HCT116 (cell line): ENCODE data around the gene NMRAL1. TPM values are rescaled to one million over a fixed set of nuclear protein-coding genes. Genes with fewer than 3 reads are reported as not detected.

Experiments used
- ATAC-seq: fragments of 200-7000 bp; cut with Tn5 transposase; 2 replicates; pipeline ENCODE4 v1.9.1; 2020; ENCODE audit warnings: mild to moderate bottlenecking, moderate library complexity
- BruUV-seq: library from RNA; stranded (reverse); fragments of 400-500 nt; replicated peaks from 2 replicates; lab custom pipeline; 2021; lab: Mats Ljungman, UMichigan
- CTCF ChIA-PET: fragments of 300-600 bp; sonication (Branson Sonifier 250); formaldehyde crosslinking; loops from one replicate; lab custom pipeline; 2021; ENCODE audit warnings: antibody characterized with exemption; lab: Charles Lee
- POLR2A ChIA-PET: fragments of 300-600, 350-600 bp; sonication (Branson Sonifier 250); formaldehyde crosslinking; loops from one replicate; lab custom pipeline; 2021; ENCODE audit warnings: antibody characterized with exemption; lab: Charles Lee
- RAD21 ChIA-PET, 2 experiments: fragments of 300-600 bp; sonication (Branson Sonifier 250); formaldehyde crosslinking; loops; one replicate each; lab custom pipeline; 2023; ENCODE audit warnings: low total read pairs in 2 of 2; ENCODE audit not compliant: uncharacterized antibody in 2 of 2, unreplicated experiment in 2 of 2, low non-redundant PET in 1 of 2; lab: Charles Lee
- DNase-seq: peaks from one replicate; pipeline ENCODE4 v3.0.0-alpha.2; 2010; ENCODE audit warnings: low read depth, low spot score
- H2AFZ ChIP-seq: fragments of 200-600 bp; shearing (Covaris generic), sonication (generic); 2 replicates; pipeline ENCODE4 v1.6.1; 2017; ENCODE audit warnings: low read depth, mixed run types, mixed read lengths, antibody characterized with exemption, low read length; ENCODE audit not compliant: poor library complexity, severe bottlenecking
- H3K27ac ChIP-seq: 2 replicates; pipeline ENCODE4 v1.5.1; 2012; ENCODE audit warnings: low read depth, low read length
- H3K27me3 ChIP-seq: fragments of 200-600 bp; sonication (generic); 2 replicates; pipeline ENCODE4 v1.6.1; 2016; ENCODE audit warnings: mixed run types, low read length, mixed read lengths; ENCODE audit not compliant: insufficient read depth
- H3K36me3 ChIP-seq, 2 experiments: fragments of 200-500 bp in 1 of 2; fragments of 200-600 bp in 1 of 2; sonication (Bioruptor generic) in 1 of 2; sonication (generic) in 1 of 2; 2 replicates each; pipeline versions ENCODE4 v1.5.1 to v1.6.1; 2014 to 2016; ENCODE audit warnings: low read length in 2 of 2, inconsistent platforms in 1 of 2, mixed read lengths in 1 of 2, mixed run types in 1 of 2; ENCODE audit not compliant: insufficient read depth in 2 of 2, control insufficient read depth in 1 of 2
- H3K4me1 ChIP-seq, 2 experiments: fragments of 200-600 bp in 1 of 2; sonication (generic) in 1 of 2; 2 replicates each; pipeline versions ENCODE4 v1.5.1 to v1.6.1; 2012 to 2017; ENCODE audit warnings: low read length in 2 of 2, inconsistent platforms in 1 of 2, mild to moderate bottlenecking in 1 of 2, mixed read lengths in 1 of 2, mixed run types in 1 of 2, moderate library complexity in 1 of 2; ENCODE audit not compliant: insufficient read depth in 2 of 2, control insufficient read depth in 1 of 2
- H3K4me2 ChIP-seq: fragments of 200-600 bp; sonication (generic); 2 replicates; pipeline ENCODE4 v1.6.1; 2017; ENCODE audit warnings: mixed run types, low read length, mixed read lengths
- H3K4me3 ChIP-seq, 2 experiments: fragments of 200-600 bp in 1 of 2; sonication (generic) in 1 of 2; replicated peaks in 1 of 2; 2 replicates each; pipeline ENCODE4 v1.5.1; 2011 to 2016; ENCODE audit warnings: low read length in 2 of 2, control low read depth in 1 of 2, low read depth in 1 of 2, mild to moderate bottlenecking in 1 of 2, mixed read lengths in 1 of 2, mixed run types in 1 of 2
- H3K79me2 ChIP-seq: fragments of 200-600 bp; sonication (generic); 2 replicates; pipeline ENCODE4 v1.6.1; 2017; ENCODE audit warnings: mild to moderate bottlenecking, mixed run types, low read length, moderate library complexity, mixed read lengths; ENCODE audit not compliant: insufficient read depth
- H3K9ac ChIP-seq: fragments of 200-600 bp; sonication (generic); 2 replicates; pipeline ENCODE4 v1.6.1; 2016; ENCODE audit warnings: low read length, mixed read lengths
- H3K9me2 ChIP-seq: fragments of 200-600 bp; sonication (generic), shearing (Covaris generic); 2 replicates; pipeline ENCODE4 v1.6.1; 2017; ENCODE audit warnings: mixed run types, mild to moderate bottlenecking, moderate library complexity; ENCODE audit not compliant: insufficient read depth
- H3K9me3 ChIP-seq, 2 experiments: fragments of 200-500 bp in 1 of 2; fragments of 200-600 bp in 1 of 2; sonication (Bioruptor generic) in 1 of 2; sonication (generic) in 1 of 2; 2 replicates each; pipeline ENCODE4 v1.6.1; 2014 to 2017; ENCODE audit warnings: low read length in 2 of 2, mixed read lengths in 2 of 2, inconsistent platforms in 1 of 2, low read depth in 1 of 2, mild to moderate bottlenecking in 1 of 2, mixed run types in 1 of 2, moderate library complexity in 1 of 2; ENCODE audit not compliant: control insufficient read depth in 1 of 2, insufficient read depth in 1 of 2
- H4K20me1 ChIP-seq: fragments of 200-600 bp; sonication (generic), shearing (Covaris generic); 2 replicates; pipeline ENCODE4 v1.6.1; 2017; ENCODE audit warnings: mixed run types, mild to moderate bottlenecking, moderate library complexity; ENCODE audit not compliant: insufficient read depth
- CBX3 ChIP-seq: IDR thresholded peaks from 2 replicates; pipeline ENCODE4 v1.6.1; 2012; ENCODE audit warnings: low read depth
- EGR1 ChIP-seq: IDR thresholded peaks from 2 replicates; pipeline ENCODE4 v1.6.1; 2012; ENCODE audit warnings: low read depth
- EZH2 ChIP-seq: fragments of 200-600 bp; sonication (generic); IDR thresholded peaks from 2 replicates; pipeline ENCODE4 v1.6.1; 2017; ENCODE audit warnings: antibody characterized with exemption, mixed run types
- FOSL1 ChIP-seq: IDR thresholded peaks from 2 replicates; pipeline ENCODE4 v1.6.1; 2012; ENCODE audit warnings: low read depth
- JUND ChIP-seq: IDR thresholded peaks from 2 replicates; pipeline ENCODE4 v1.6.1; 2012
- POLR2AphosphoS5 ChIP-seq: IDR thresholded peaks from 2 replicates; pipeline ENCODE4 v1.6.1; 2011; ENCODE audit warnings: mild to moderate bottlenecking, low read depth, low read length, moderate library complexity
- RAD21 ChIP-seq: IDR thresholded peaks from 2 replicates; pipeline ENCODE4 v1.6.1; 2012; ENCODE audit warnings: low read depth, mild to moderate bottlenecking
- SIN3A ChIP-seq: IDR thresholded peaks from 2 replicates; pipeline ENCODE4 v1.6.1; 2012; ENCODE audit warnings: low read depth
- SP1 ChIP-seq: IDR thresholded peaks from 2 replicates; pipeline ENCODE4 v1.6.1; 2012; ENCODE audit warnings: low read depth
- SRF ChIP-seq: IDR thresholded peaks from 2 replicates; pipeline ENCODE4 v1.6.1; 2012; ENCODE audit warnings: low read depth
- YY1 ChIP-seq: IDR thresholded peaks from 2 replicates; pipeline ENCODE4 v1.6.1; 2011; ENCODE audit warnings: low read length, low read depth, moderate library complexity, mild to moderate bottlenecking; ENCODE audit not compliant: insufficient replicate concordance; ENCODE audit errors: extremely low read depth
- ZFX ChIP-seq: fragments of 450-650 bp; IDR thresholded peaks from 2 replicates; pipeline ENCODE4 v1.6.1; 2017
- ZNF274 ChIP-seq: fragments of 200-500 bp; sonication (Bioruptor generic); IDR thresholded peaks from 2 replicates; pipeline ENCODE4 v1.6.1; 2014; ENCODE audit warnings: mild to moderate bottlenecking, low read depth, low read length, inconsistent platforms
- intact Hi-C: fragments of 100-400 bp; cut with micrococcal nuclease; formaldehyde crosslinking; loops from 2 replicates; pipeline ENCODE4 v1.10.0; 2022
- total RNA-seq: library from RNA; stranded (reverse); gene quantifications from one replicate; pipeline ENCODE4 v1.2.1, GENCODE V29; 2021; ENCODE audit not compliant: unreplicated experiment
- TF ChIP-seq, protein P1 (sequence below): IDR thresholded peaks from 2 replicates; pipeline ENCODE4 v1.6.1; 2012
- TF ChIP-seq, protein P2 (sequence below): IDR thresholded peaks from 2 replicates; pipeline ENCODE4 v1.6.1; 2011; ENCODE audit warnings: mild to moderate bottlenecking, low read length, moderate library complexity; ENCODE audit not compliant: insufficient replicate concordance; ENCODE audit errors: extremely low read depth
- TF ChIP-seq, protein P3 (sequence below), 3 experiments: fragments of 200-600 bp in 1 of 3; sonication (generic) in 1 of 3; IDR thresholded peaks in 2 of 3; conservative IDR thresholded peaks in 1 of 3; 2 replicates each; pipeline ENCODE4 v1.5.1; 2012 to 2017; ENCODE audit warnings: low read depth in 2 of 3, low read length in 2 of 3, antibody characterized with exemption in 1 of 3, borderline replicate concordance in 1 of 3, control low read depth in 1 of 3, mild to moderate bottlenecking in 1 of 3, mixed read lengths in 1 of 3, mixed run types in 1 of 3, moderate library complexity in 1 of 3; ENCODE audit not compliant: insufficient read depth in 1 of 3

NMRAL1 gene
- total RNA-seq, 1 experiment from 2014 or later, result 76.7 TPM

DNA sequence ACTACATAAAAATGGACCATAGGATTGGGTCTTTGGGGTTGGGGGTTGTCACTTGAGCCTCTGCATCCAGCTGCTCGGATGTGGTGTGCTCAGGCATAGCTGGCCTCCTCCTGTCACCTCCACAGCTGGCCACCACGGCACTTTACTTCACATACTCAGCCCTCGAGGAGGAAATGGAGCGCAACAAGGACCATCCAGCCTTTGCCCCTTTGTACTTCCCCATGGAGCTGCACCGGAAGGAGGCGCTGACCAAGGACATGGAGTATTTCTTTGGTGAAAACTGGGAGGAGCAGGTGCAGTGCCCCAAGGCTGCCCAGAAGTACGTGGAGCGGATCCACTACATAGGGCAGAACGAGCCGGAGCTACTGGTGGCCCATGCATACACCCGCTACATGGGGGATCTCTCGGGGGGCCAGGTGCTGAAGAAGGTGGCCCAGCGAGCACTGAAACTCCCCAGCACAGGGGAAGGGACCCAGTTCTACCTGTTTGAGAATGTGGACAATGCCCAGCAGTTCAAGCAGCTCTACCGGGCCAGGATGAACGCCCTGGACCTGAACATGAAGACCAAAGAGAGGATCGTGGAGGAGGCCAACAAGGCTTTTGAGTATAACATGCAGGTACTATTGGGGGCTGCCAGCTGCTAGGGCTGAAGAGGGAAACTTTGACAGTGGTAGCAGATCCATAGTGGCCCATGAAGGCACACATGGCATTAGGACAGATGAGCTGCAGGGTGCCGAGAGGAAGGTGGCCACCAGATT, 33.3 kb upstream of the NMRAL1 start:
- no peak overlapping the region for H2AFZ ChIP-seq
- BruUV-seq, result no TSS peak
- H3K9ac ChIP-seq, result no peak overlapping the region
- H3K4me1 ChIP-seq, result peaks cover 0 to 8% of the 10 kb centered on the region in 2 experiments; a peak in 1 of 4 replicates
- peaks cover 4% of the 10 kb centered on the region; the same call in 1 of the 2 replicates for H4K20me1 ChIP-seq
- no peak overlapping the region for H3K4me2 ChIP-seq
- TF ChIP-seq EGR1 (no peak), FOSL1 (no peak), SIN3A (no peak), ZNF274 (no peak), CBX3 (no peak), EZH2 (no peak), SP1 (no peak), RAD21 (no peak), JUND (no peak), SRF (no peak), YY1 (no peak), POLR2AphosphoS5 (no peak), ZFX (no peak)
- TF ChIP-seq, protein P1, sequence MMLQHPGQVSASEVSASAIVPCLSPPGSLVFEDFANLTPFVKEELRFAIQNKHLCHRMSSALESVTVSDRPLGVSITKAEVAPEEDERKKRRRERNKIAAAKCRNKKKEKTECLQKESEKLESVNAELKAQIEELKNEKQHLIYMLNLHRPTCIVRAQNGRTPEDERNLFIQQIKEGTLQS, result no peak
- TF ChIP-seq, protein P2, sequence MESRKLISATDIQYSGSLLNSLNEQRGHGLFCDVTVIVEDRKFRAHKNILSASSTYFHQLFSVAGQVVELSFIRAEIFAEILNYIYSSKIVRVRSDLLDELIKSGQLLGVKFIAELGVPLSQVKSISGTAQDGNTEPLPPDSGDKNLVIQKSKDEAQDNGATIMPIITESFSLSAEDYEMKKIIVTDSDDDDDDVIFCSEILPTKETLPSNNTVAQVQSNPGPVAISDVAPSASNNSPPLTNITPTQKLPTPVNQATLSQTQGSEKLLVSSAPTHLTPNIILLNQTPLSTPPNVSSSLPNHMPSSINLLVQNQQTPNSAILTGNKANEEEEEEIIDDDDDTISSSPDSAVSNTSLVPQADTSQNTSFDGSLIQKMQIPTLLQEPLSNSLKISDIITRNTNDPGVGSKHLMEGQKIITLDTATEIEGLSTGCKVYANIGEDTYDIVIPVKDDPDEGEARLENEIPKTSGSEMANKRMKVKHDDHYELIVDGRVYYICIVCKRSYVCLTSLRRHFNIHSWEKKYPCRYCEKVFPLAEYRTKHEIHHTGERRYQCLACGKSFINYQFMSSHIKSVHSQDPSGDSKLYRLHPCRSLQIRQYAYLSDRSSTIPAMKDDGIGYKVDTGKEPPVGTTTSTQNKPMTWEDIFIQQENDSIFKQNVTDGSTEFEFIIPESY, result no peak
- TF ChIP-seq, protein P3, sequence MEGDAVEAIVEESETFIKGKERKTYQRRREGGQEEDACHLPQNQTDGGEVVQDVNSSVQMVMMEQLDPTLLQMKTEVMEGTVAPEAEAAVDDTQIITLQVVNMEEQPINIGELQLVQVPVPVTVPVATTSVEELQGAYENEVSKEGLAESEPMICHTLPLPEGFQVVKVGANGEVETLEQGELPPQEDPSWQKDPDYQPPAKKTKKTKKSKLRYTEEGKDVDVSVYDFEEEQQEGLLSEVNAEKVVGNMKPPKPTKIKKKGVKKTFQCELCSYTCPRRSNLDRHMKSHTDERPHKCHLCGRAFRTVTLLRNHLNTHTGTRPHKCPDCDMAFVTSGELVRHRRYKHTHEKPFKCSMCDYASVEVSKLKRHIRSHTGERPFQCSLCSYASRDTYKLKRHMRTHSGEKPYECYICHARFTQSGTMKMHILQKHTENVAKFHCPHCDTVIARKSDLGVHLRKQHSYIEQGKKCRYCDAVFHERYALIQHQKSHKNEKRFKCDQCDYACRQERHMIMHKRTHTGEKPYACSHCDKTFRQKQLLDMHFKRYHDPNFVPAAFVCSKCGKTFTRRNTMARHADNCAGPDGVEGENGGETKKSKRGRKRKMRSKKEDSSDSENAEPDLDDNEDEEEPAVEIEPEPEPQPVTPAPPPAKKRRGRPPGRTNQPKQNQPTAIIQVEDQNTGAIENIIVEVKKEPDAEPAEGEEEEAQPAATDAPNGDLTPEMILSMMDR (IDR thresholded peaks at IDR 0.05 in 2 of 3, conservative IDR thresholded peaks at IDR 0.05 in 1 of 3; ENCODE audit: borderline replicate concordance in 1 of 3, insufficient read depth in 1 of 3, low read depth in 2 of 3, low read length in 2 of 3), result no peak
- peaks cover 25% of the 10 kb centered on the region for H3K79me2 ChIP-seq
- ChIA-PET CTCF (interaction anchor here (0.9 to 1.3 kb wide), 2 partner anchors 11 to 77 kb away, joined by 3 to 5 read pairs; no protein-coding TSS in a partner anchor), RAD21 (no interaction called here), POLR2A (no interaction called here)
- H3K27ac ChIP-seq, result no peak overlapping the region
- no peaks in the 10 kb centered on the region for H3K9me3 ChIP-seq
- intact Hi-C loops, result no loop called here
- DNase-seq, result no peak
- no peaks in the 10 kb centered on the region for H3K27me3 ChIP-seq
- H3K4me3 ChIP-seq, result no peak overlapping the region
- ATAC-seq, result no peak
- no peaks in the 10 kb centered on the region for H3K9me2 ChIP-seq
- H3K36me3 ChIP-seq, result peaks cover 30 to 45% of the 10 kb centered on the region in 2 experiments
